Measurements from ENCODE around the gene ADCK1. TPM values are rescaled to one million over a fixed set of nuclear protein-coding genes. Genes with fewer than 3 reads are reported as not detected.

ADCK1 gene
- total RNA-seq, 4 donors from 2014 or later = 4.4 to 9.4 (median 7.5) TPM

DNA sequence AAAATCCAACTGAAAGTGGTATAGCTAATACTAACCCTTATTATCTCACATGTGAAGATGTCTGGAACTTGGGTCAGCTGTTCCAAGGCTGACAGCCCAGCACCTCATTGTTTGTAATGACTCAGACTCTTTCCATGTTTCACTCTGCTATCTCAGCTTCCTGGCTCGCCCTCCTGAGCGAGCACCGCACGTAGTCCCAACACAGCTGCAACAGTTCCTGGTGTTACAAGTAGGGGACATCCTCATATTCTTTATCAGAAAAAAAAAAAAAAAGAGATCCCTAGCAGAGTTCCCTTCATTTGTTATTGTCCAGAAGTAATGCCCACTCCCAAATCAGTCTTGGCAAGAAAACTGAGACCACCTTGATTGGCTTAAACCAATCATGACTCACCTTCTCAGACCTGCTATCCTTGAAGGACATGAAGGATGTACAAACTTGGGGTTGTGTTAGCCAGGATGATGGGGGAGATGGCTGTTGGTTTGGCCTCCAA is 92.5 kb downstream of the ADCK1 start:
- no peaks in the 10 kb centered on the region for H3K4me1 ChIP-seq
- no peak overlapping the region for H3K4me3 ChIP-seq
- DNase-seq (ENCODE audit: low spot score in 2 of 2) = no peak
- no peaks in the 10 kb centered on the region for H3K27me3 ChIP-seq
- TF ChIP-seq EP300 (IDR thresholded peaks at IDR 0.05) = no peak
- no peak for TF ChIP-seq CTCF (IDR thresholded peaks at IDR 0.05)
- no peak for TF ChIP-seq POLR2A (IDR thresholded peaks at IDR 0.05)
- WGBS, 2 donors = 85 to 96% methylated on average over 4 of the region's 4 CpGs
- H3K36me3 ChIP-seq = peaks cover 0 to 55% (median 0%) of the 10 kb centered on the region in 3 donors
- H3K27ac ChIP-seq = no peak overlapping the region
- peaks cover 0 to 7% (median 0%) of the 10 kb centered on the region in 4 donors for H3K9me3 ChIP-seq

- WGBS, 2 donors = 85 to 88% methylated on average over 5 of the region's 5 CpGs
- H3K9me3 ChIP-seq = peaks cover 0 to 7% (median 0%) of the 10 kb centered on the region in 4 donors
- DNase-seq (ENCODE audit: low spot score in 2 of 2) = no peak
These were observed 93.1 kb downstream of the ADCK1 start for GRCh38 chr14:77892890-77893484.

DNA sequence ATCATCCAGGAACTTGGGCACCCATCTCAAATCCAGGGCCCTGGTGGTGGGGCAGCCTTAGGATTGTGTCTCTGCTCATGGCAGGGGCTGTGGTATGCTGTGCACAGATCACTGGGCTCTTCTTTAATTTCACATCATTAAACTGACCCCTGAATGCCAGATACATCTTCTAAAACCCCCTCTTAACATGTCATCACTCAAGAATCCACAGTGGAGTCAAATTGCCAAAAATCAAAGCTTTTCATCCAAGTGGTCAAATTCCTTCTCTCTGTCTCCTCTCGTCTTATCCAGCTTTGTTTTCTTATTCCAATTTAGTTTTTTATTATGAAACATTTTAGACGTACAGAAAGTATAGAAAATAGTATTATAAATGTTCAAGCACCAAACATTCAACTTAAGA is 97.5 kb downstream of the ADCK1 start:
- no peaks in the 10 kb centered on the region for H3K27me3 ChIP-seq
- no peak overlapping the region for H3K4me3 ChIP-seq
- TF ChIP-seq CTCF (IDR thresholded peaks at IDR 0.05) = no peak
- TF ChIP-seq EP300 (IDR thresholded peaks at IDR 0.05) = no peak
- no peak for TF ChIP-seq POLR2A (IDR thresholded peaks at IDR 0.05)
- H3K27ac ChIP-seq = no peak overlapping the region
- H3K9me3 ChIP-seq = no peaks in the 10 kb centered on the region
- H3K4me1 ChIP-seq = no peaks in the 10 kb centered on the region
- peaks cover 0 to 45% (median 0%) of the 10 kb centered on the region in 3 donors for H3K36me3 ChIP-seq
- no peak for DNase-seq (ENCODE audit: low spot score in 2 of 2)
- WGBS, 2 donors = 56 to 57% methylated on average over 2 of the region's 2 CpGs

More at GRCh38 chr14:77892890-77893484, 93.1 kb downstream of the ADCK1 start:
- H3K27me3 ChIP-seq = no peaks in the 10 kb centered on the region
- no peak for TF ChIP-seq POLR2A (IDR thresholded peaks at IDR 0.05)
- TF ChIP-seq CTCF (IDR thresholded peaks at IDR 0.05) = no peak
- no peak for TF ChIP-seq EP300 (IDR thresholded peaks at IDR 0.05)
- H3K4me3 ChIP-seq = no peak overlapping the region
- no peaks in the 10 kb centered on the region for H3K4me1 ChIP-seq
- no peak overlapping the region for H3K27ac ChIP-seq
- peaks cover 0 to 50% (median 0%) of the 10 kb centered on the region in 3 donors for H3K36me3 ChIP-seq

GRCh38 chr14:77902811-77903210 is 102.9 kb downstream of the ADCK1 start:
- H3K27me3 ChIP-seq = no peaks in the 10 kb centered on the region
- no peak for DNase-seq (ENCODE audit: low spot score in 2 of 2)
- H3K4me1 ChIP-seq = no peaks in the 10 kb centered on the region
- peaks cover 0 to 53% (median 0%) of the 10 kb centered on the region in 3 donors for H3K36me3 ChIP-seq
- no peaks in the 10 kb centered on the region for H3K9me3 ChIP-seq
- H3K4me3 ChIP-seq = no peak overlapping the region
- 67 to 73% methylated on average over 1 of the region's 1 CpG for WGBS, 2 donors
- no peak overlapping the region for H3K27ac ChIP-seq
- no peak for TF ChIP-seq EP300 (IDR thresholded peaks at IDR 0.05)
- no peak for TF ChIP-seq CTCF (IDR thresholded peaks at IDR 0.05)
- no peak for TF ChIP-seq POLR2A (IDR thresholded peaks at IDR 0.05)

GRCh38 chr14:77903221-77903620 is 103.3 kb downstream of the ADCK1 start:
- DNase-seq (ENCODE audit: low spot score in 2 of 2) = no peak
- WGBS, 2 donors = 60 to 73% methylated on average over 6 of the region's 6 CpGs
- TF ChIP-seq POLR2A (IDR thresholded peaks at IDR 0.05) (no peak), CTCF (IDR thresholded peaks at IDR 0.05) (no peak), EP300 (IDR thresholded peaks at IDR 0.05) (no peak)
- Histone ChIP-seq H3K4me3 (no peak overlapping the region), H3K27ac (no peak overlapping the region), H3K36me3 (peaks cover 0 to 53% (median 0%) of the 10 kb centered on the region in 3 donors), H3K27me3 (no peaks in the 10 kb centered on the region), H3K9me3 (no peaks in the 10 kb centered on the region), H3K4me1 (no peaks in the 10 kb centered on the region)
